OCI-LY1 (cell line): ENCODE data around the gene AGAP1.

Source experiments
- H2AFZ ChIP-seq: fragments of 200-600 bp; sonication (generic), shearing (Covaris generic); 2 replicates; pipeline ENCODE4 v1.6.0; 2014; ENCODE audit warnings: antibody characterized with exemption, mild to moderate bottlenecking, low read length
- H3F3A ChIP-seq: fragments of 200-600 bp; sonication (generic), shearing (Covaris generic); 2 replicates; pipeline ENCODE4 v1.6.0; 2014; ENCODE audit warnings: mild to moderate bottlenecking, antibody characterized with exemption, low read length, moderate library complexity; ENCODE audit not compliant: insufficient read depth
- H3K27ac ChIP-seq: fragments of 200-600 bp; sonication (generic); 2 replicates; pipeline ENCODE4 v1.5.1; 2014; ENCODE audit warnings: low read length, mixed run types, mild to moderate bottlenecking, low read depth; ENCODE audit not compliant: poor library complexity, severe bottlenecking
- H3K27me3 ChIP-seq: fragments of 200-600 bp; sonication (generic); 2 replicates; pipeline ENCODE4 v1.6.0; 2014; ENCODE audit warnings: antibody characterized with exemption, mild to moderate bottlenecking, low read length, moderate library complexity; ENCODE audit not compliant: insufficient read depth
- H3K36me3 ChIP-seq: fragments of 200-600 bp; sonication (generic); 2 replicates; pipeline ENCODE4 v1.6.1; 2014; ENCODE audit warnings: mild to moderate bottlenecking, antibody characterized with exemption, low read length, moderate library complexity, mixed read lengths; ENCODE audit not compliant: insufficient read depth
- H3K4me1 ChIP-seq: fragments of 200-600 bp; sonication (generic); 2 replicates; pipeline ENCODE4 v1.5.1; 2014; ENCODE audit warnings: mild to moderate bottlenecking, low read length, moderate library complexity; ENCODE audit not compliant: insufficient read depth, severe bottlenecking
- H3K4me2 ChIP-seq: fragments of 200-600 bp; sonication (generic), shearing (Covaris generic); 2 replicates; pipeline ENCODE4 v1.6.1; 2014; ENCODE audit warnings: low read length
- H3K4me3 ChIP-seq: fragments of 200-600 bp; sonication (generic); 2 replicates; pipeline ENCODE4 v1.5.1; 2014; ENCODE audit warnings: low read length, low read depth, mild to moderate bottlenecking, mixed read lengths; ENCODE audit not compliant: poor library complexity, severe bottlenecking
- H3K79me2 ChIP-seq: fragments of 200-600 bp; shearing (Covaris generic); 2 replicates; pipeline ENCODE4 v1.6.1; 2016; ENCODE audit warnings: mixed run types, low read length, mixed read lengths; ENCODE audit not compliant: insufficient read depth
- H3K9ac ChIP-seq: fragments of 200-600 bp; sonication (generic), shearing (Covaris generic); 2 replicates; pipeline ENCODE4 v1.6.1; 2014; ENCODE audit warnings: mild to moderate bottlenecking, low read length, mixed read lengths
- H3K9me2 ChIP-seq: fragments of 200-600 bp; sonication (generic), shearing (Covaris generic); 2 replicates; pipeline ENCODE4 v1.6.1; 2014; ENCODE audit warnings: low read depth, mild to moderate bottlenecking, low read length, mixed read lengths
- H3K9me3 ChIP-seq: fragments of 200-600 bp; shearing (Covaris generic); 2 replicates; pipeline ENCODE4 v1.6.1; 2014; ENCODE audit warnings: low read length, mixed read lengths
- H4K20me1 ChIP-seq: fragments of 200-600 bp; sonication (generic), shearing (Covaris generic); 2 replicates; pipeline ENCODE4 v1.6.0; 2016; ENCODE audit warnings: mild to moderate bottlenecking, low read length; ENCODE audit not compliant: insufficient read depth
- EZH2 ChIP-seq: fragments of 200-600 bp; sonication (generic), shearing (Covaris generic); IDR thresholded peaks from 2 replicates; pipeline ENCODE4 v1.8.0; 2017; ENCODE audit warnings: borderline replicate concordance, mixed run types, mild to moderate bottlenecking, antibody characterized with exemption, low read length, moderate library complexity, mixed read lengths
- TF ChIP-seq, protein P1 (sequence below): fragments of 200-600 bp; sonication (generic), shearing (Covaris generic); IDR thresholded peaks from 2 replicates; pipeline ENCODE4 v1.5.1; 2017; ENCODE audit warnings: mild to moderate bottlenecking, antibody characterized with exemption, low read length, moderate library complexity, mixed read lengths

Gene AGAP1

GRCh38 chr2:235493402-235493774, 455 bp upstream of the AGAP1 start:
- Histone ChIP-seq H3K9ac (no peak overlapping the region), H4K20me1 (no peaks in the 10 kb centered on the region), H3K4me1 (no peaks in the 10 kb centered on the region), H3K27me3 (no peaks in the 10 kb centered on the region), H3K9me2 (no peaks in the 10 kb centered on the region), H3K9me3 (no peaks in the 10 kb centered on the region), H3K79me2 (no peaks in the 10 kb centered on the region), H3K27ac (no peak overlapping the region), H3K36me3 (no peaks in the 10 kb centered on the region), H3F3A (no peaks in the 10 kb centered on the region), H3K4me2 (no peak overlapping the region), H3K4me3 (no peak overlapping the region), H2AFZ (no peak overlapping the region)
- TF ChIP-seq EZH2, result no peak
- TF ChIP-seq, protein P1, sequence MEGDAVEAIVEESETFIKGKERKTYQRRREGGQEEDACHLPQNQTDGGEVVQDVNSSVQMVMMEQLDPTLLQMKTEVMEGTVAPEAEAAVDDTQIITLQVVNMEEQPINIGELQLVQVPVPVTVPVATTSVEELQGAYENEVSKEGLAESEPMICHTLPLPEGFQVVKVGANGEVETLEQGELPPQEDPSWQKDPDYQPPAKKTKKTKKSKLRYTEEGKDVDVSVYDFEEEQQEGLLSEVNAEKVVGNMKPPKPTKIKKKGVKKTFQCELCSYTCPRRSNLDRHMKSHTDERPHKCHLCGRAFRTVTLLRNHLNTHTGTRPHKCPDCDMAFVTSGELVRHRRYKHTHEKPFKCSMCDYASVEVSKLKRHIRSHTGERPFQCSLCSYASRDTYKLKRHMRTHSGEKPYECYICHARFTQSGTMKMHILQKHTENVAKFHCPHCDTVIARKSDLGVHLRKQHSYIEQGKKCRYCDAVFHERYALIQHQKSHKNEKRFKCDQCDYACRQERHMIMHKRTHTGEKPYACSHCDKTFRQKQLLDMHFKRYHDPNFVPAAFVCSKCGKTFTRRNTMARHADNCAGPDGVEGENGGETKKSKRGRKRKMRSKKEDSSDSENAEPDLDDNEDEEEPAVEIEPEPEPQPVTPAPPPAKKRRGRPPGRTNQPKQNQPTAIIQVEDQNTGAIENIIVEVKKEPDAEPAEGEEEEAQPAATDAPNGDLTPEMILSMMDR, result no peak

DNA sequence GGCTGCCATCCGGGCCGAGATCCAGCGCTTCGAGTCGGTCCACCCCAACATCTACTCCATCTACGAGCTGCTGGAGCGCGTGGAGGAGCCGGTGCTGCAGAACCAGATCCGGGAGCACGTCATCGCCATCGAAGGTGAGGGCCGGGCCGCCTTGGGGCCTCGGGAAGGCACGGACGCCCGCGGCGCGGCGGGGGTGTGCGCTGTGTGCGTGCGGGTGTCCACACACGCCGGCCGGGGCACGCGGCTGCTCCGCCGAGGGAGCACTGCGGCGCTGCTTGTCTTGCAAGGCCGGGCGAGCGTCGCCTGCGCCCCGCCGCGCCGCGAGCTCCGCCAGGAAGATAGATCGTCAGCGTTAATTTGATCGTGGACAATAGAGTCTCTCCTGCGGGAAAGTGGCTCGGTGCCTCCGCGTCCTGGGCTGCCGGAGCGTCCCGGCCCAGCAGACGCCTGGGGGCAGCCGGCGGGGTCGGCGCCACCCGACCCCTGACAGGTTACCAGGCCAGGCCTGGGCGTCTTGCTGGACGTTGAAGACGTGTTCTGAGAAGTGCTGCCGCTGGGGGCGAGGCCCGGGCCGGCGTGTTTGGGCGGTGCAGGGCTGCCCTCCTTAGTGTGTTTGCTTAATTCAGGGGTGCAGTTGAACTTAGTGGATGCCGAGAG, 1.0 kb downstream of the AGAP1 start:
- H3K79me2 ChIP-seq, result no peaks in the 10 kb centered on the region
- no peak overlapping the region for H2AFZ ChIP-seq

GRCh38 chr2:235495373-235496238, 1.8 kb downstream of the AGAP1 start:
- no peak overlapping the region for H3K4me2 ChIP-seq
- H2AFZ ChIP-seq, result no peak overlapping the region
- H3K4me1 ChIP-seq, result no peaks in the 10 kb centered on the region
- no peak overlapping the region for H3K9ac ChIP-seq
- H4K20me1 ChIP-seq, result no peaks in the 10 kb centered on the region
- H3K36me3 ChIP-seq, result no peaks in the 10 kb centered on the region
- no peaks in the 10 kb centered on the region for H3K9me3 ChIP-seq
- H3F3A ChIP-seq, result no peaks in the 10 kb centered on the region
- no peaks in the 10 kb centered on the region for H3K27me3 ChIP-seq
- no peak overlapping the region for H3K27ac ChIP-seq
- H3K4me3 ChIP-seq, result no peak overlapping the region
- TF ChIP-seq, protein P1, result no peak
- TF ChIP-seq EZH2, result no peak
- H3K9me2 ChIP-seq, result no peaks in the 10 kb centered on the region
- no peaks in the 10 kb centered on the region for H3K79me2 ChIP-seq

More for the DNA sequence above, 1.0 kb downstream of the AGAP1 start:
- no peaks in the 10 kb centered on the region for H3K9me3 ChIP-seq
- H3K4me2 ChIP-seq, result no peak overlapping the region
- H3K9me2 ChIP-seq, result no peaks in the 10 kb centered on the region
- H4K20me1 ChIP-seq, result no peaks in the 10 kb centered on the region
- no peaks in the 10 kb centered on the region for H3F3A ChIP-seq
- no peak overlapping the region for H3K4me3 ChIP-seq
- H3K36me3 ChIP-seq, result no peaks in the 10 kb centered on the region
- no peaks in the 10 kb centered on the region for H3K27me3 ChIP-seq
- no peak overlapping the region for H3K27ac ChIP-seq
- no peak overlapping the region for H3K9ac ChIP-seq
- TF ChIP-seq EZH2, result no peak
- TF ChIP-seq, protein P1, result no peak
- H3K4me1 ChIP-seq, result no peaks in the 10 kb centered on the region
